Measurements from ENCODE around the gene FAM107A. TPM values are rescaled to one million over a fixed set of nuclear protein-coding genes. Genes with fewer than 3 reads are reported as not detected.

FAM107A gene
- total and polyA plus RNA-seq, 2 of the 13 experiments (the other 11 are each of a cell fraction or from before 2014, with no cell fraction given), result not detected

DNA sequence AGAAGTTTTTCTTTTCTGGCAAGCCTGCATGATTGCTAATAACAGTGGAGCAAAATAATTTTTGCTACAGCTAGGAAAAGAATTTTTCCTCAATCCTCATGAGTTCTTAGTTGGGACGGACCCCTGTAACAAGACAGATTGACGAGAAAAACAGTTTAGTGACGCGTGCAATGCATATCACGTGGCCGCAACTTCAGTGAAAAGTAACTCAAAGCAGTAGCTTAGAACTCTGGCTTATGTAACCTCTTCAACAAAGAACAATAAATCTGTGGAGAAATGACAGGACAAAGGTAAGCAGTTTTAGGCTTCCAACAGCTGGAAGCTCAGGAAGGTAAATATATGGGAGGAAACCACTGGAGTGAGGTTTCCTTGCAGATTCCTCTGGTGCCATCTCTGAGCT lies 19.7 kb downstream of the FAM107A start (continued):
- TF ChIP-seq MEIS1 (CRISPR knock-in tag; IDR thresholded peaks at IDR 0.05; ENCODE audit: borderline replicate concordance) (no peak), EHMT2 (IDR thresholded peaks at IDR 0.05; ENCODE audit: borderline replicate concordance, low read depth, low read length) (no peak), POGZ (CRISPR knock-in tag; IDR thresholded peaks at IDR 0.05) (no peak), GTF2F1 (IDR thresholded peaks at IDR 0.05; ENCODE audit: low read length) (no peak), ZNF563 (CRISPR knock-in tag; IDR thresholded peaks at IDR 0.05) (no peak), ZNF619 (CRISPR knock-in tag; IDR thresholded peaks at IDR 0.05) (no peak), HOXD1 (CRISPR knock-in tag; IDR thresholded peaks at IDR 0.05) (no peak), ZNF670 (CRISPR knock-in tag; IDR thresholded peaks at IDR 0.05; ENCODE audit: borderline replicate concordance) (no peak), FOXA1 (IDR thresholded peaks at IDR 0.05) (no peak), FOXA1 (CRISPR knock-in tag; IDR thresholded peaks at IDR 0.05) (peak; percentile 22; the same call in 1 of the 2 replicates), HMGA1 (CRISPR knock-in tag; conservative IDR thresholded peaks at IDR 0.05) (no peak), ZNF451 (CRISPR knock-in tag; IDR thresholded peaks at IDR 0.05) (no peak), ZNF589 (CRISPR knock-in tag; conservative IDR thresholded peaks at IDR 0.05) (no peak), ZNF598 (CRISPR knock-in tag; IDR thresholded peaks at IDR 0.05; ENCODE audit: borderline replicate concordance) (no peak), GABPB1 (CRISPR knock-in tag; IDR thresholded peaks at IDR 0.05) (no peak), LCORL (IDR thresholded peaks at IDR 0.05) (no peak), LCORL (CRISPR knock-in tag; IDR thresholded peaks at IDR 0.05) (peak; percentile 29; the same call in 1 of the 2 replicates)
- TF ChIP-seq, protein P1, sequence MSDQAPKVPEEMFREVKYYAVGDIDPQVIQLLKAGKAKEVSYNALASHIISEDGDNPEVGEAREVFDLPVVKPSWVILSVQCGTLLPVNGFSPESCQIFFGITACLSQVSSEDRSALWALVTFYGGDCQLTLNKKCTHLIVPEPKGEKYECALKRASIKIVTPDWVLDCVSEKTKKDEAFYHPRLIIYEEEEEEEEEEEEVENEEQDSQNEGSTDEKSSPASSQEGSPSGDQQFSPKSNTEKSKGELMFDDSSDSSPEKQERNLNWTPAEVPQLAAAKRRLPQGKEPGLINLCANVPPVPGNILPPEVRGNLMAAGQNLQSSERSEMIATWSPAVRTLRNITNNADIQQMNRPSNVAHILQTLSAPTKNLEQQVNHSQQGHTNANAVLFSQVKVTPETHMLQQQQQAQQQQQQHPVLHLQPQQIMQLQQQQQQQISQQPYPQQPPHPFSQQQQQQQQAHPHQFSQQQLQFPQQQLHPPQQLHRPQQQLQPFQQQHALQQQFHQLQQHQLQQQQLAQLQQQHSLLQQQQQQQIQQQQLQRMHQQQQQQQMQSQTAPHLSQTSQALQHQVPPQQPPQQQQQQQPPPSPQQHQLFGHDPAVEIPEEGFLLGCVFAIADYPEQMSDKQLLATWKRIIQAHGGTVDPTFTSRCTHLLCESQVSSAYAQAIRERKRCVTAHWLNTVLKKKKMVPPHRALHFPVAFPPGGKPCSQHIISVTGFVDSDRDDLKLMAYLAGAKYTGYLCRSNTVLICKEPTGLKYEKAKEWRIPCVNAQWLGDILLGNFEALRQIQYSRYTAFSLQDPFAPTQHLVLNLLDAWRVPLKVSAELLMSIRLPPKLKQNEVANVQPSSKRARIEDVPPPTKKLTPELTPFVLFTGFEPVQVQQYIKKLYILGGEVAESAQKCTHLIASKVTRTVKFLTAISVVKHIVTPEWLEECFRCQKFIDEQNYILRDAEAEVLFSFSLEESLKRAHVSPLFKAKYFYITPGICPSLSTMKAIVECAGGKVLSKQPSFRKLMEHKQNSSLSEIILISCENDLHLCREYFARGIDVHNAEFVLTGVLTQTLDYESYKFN (CRISPR knock-in tag; conservative IDR thresholded peaks at IDR 0.05), result peak; percentile 32; the same call in 1 of the 2 replicates
- TF ChIP-seq, protein P2, sequence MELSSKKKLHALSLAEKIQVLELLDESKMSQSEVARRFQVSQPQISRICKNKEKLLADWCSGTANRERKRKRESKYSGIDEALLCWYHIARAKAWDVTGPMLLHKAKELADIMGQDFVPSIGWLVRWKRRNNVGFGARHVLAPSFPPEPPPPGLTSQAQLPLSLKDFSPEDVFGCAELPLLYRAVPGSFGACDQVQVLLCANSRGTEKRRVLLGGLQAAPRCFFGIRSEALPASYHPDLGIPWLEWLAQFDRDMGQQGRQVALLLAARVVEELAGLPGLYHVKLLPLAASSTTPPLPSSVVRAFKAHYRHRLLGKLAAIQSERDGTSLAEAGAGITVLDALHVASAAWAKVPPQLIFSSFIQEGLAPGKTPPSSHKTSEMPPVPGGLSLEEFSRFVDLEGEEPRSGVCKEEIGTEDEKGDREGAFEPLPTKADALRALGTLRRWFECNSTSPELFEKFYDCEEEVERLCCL (CRISPR knock-in tag; IDR thresholded peaks at IDR 0.05; ENCODE audit: borderline replicate concordance), result no peak
- TF ChIP-seq, protein P3, sequence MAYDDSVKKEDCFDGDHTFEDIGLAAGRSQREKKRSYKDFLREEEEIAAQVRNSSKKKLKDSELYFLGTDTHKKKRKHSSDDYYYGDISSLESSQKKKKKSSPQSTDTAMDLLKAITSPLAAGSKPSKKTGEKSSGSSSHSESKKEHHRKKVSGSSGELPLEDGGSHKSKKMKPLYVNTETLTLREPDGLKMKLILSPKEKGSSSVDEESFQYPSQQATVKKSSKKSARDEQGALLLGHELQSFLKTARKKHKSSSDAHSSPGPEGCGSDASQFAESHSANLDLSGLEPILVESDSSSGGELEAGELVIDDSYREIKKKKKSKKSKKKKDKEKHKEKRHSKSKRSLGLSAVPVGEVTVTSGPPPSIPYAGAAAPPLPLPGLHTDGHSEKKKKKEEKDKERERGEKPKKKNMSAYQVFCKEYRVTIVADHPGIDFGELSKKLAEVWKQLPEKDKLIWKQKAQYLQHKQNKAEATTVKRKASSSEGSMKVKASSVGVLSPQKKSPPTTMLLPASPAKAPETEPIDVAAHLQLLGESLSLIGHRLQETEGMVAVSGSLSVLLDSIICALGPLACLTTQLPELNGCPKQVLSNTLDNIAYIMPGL (CRISPR knock-in tag; IDR thresholded peaks at IDR 0.05; ENCODE audit: borderline replicate concordance in 1 of 2, low read depth in 1 of 2), result no peak
- TF ChIP-seq, protein P4, sequence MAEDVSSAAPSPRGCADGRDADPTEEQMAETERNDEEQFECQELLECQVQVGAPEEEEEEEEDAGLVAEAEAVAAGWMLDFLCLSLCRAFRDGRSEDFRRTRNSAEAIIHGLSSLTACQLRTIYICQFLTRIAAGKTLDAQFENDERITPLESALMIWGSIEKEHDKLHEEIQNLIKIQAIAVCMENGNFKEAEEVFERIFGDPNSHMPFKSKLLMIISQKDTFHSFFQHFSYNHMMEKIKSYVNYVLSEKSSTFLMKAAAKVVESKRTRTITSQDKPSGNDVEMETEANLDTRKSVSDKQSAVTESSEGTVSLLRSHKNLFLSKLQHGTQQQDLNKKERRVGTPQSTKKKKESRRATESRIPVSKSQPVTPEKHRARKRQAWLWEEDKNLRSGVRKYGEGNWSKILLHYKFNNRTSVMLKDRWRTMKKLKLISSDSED (CRISPR knock-in tag; IDR thresholded peaks at IDR 0.05), result no peak
- TF ChIP-seq, protein P5, sequence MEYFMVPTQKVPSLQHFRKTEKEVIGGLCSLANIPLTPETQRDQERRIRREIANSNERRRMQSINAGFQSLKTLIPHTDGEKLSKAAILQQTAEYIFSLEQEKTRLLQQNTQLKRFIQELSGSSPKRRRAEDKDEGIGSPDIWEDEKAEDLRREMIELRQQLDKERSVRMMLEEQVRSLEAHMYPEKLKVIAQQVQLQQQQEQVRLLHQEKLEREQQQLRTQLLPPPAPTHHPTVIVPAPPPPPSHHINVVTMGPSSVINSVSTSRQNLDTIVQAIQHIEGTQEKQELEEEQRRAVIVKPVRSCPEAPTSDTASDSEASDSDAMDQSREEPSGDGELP (IDR thresholded peaks at IDR 0.05; ENCODE audit: borderline replicate concordance, low read depth), result peak; percentile 86

Measured in HepG2 (cell line).